SK-N-SH treated with all-trans-retinoic acid at 6 μM for 48 hours (cell line): Measurements from ENCODE around the gene ATP5F1E.
"Not testable (repeated sequence)": the region's sequence is repeated elsewhere in the genome, so short reads cannot be mapped to it uniquely, and the experiment has no call there.

ENCODE experiments used
- TCF4 ChIP-seq: fragments of 250-450 bp; sonication (Bioruptor Pico); IDR thresholded peaks from 2 replicates; pipeline ENCODE4 v1.8.0; 2021; ENCODE audit warnings: mild to moderate bottlenecking, moderate library complexity, borderline replicate concordance
- TOX ChIP-seq: fragments of 250-450 bp; sonication (Bioruptor Pico); IDR thresholded peaks from 2 replicates; pipeline ENCODE4 v1.8.0; 2021; ENCODE audit warnings: mild to moderate bottlenecking, moderate library complexity, borderline replicate concordance
- ZFP30 ChIP-seq: fragments of 450-650 bp; formaldehyde crosslinking; IDR thresholded peaks from 2 replicates; pipeline ENCODE4 v1.5.0; 2022; ENCODE audit warnings: mild to moderate bottlenecking, moderate library complexity
- TF ChIP-seq, protein P1 (sequence below): fragments of 250-450 bp; sonication (Bioruptor Pico); IDR thresholded peaks from 2 replicates; pipeline ENCODE4 v1.8.0; 2020; ENCODE audit warnings: mild to moderate bottlenecking, moderate library complexity, borderline replicate concordance

DNA sequence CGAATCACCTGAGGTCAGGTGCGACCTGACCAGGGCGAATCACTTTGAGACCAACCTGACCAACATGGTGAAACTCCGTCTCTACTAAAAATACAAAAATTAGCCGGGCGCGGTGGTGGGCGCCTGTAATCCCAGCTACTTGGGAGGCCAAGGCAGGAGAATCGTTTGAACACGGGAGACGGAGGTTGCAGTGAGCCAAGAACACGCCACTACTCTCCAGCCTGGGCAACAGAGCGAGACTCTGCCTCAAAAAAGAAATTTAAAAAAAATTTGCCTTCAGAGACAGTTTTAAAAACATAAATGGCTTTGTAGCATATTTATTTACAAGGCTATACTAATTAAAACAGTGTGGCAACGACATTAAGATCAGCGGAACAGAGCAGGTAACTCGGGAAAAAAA lies 9.4 kb upstream of the ATP5F1E start:
- TF ChIP-seq, protein P1, sequence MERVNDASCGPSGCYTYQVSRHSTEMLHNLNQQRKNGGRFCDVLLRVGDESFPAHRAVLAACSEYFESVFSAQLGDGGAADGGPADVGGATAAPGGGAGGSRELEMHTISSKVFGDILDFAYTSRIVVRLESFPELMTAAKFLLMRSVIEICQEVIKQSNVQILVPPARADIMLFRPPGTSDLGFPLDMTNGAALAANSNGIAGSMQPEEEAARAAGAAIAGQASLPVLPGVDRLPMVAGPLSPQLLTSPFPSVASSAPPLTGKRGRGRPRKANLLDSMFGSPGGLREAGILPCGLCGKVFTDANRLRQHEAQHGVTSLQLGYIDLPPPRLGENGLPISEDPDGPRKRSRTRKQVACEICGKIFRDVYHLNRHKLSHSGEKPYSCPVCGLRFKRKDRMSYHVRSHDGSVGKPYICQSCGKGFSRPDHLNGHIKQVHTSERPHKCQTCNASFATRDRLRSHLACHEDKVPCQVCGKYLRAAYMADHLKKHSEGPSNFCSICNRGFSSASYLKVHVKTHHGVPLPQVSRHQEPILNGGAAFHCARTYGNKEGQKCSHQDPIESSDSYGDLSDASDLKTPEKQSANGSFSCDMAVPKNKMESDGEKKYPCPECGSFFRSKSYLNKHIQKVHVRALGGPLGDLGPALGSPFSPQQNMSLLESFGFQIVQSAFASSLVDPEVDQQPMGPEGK (CRISPR knock-in tag), result not testable (repeated sequence)
- not testable (repeated sequence) for TF ChIP-seq ZFP30, TOX, TCF4
